Measurements from ENCODE around the gene PLA2G4E.

DNA sequence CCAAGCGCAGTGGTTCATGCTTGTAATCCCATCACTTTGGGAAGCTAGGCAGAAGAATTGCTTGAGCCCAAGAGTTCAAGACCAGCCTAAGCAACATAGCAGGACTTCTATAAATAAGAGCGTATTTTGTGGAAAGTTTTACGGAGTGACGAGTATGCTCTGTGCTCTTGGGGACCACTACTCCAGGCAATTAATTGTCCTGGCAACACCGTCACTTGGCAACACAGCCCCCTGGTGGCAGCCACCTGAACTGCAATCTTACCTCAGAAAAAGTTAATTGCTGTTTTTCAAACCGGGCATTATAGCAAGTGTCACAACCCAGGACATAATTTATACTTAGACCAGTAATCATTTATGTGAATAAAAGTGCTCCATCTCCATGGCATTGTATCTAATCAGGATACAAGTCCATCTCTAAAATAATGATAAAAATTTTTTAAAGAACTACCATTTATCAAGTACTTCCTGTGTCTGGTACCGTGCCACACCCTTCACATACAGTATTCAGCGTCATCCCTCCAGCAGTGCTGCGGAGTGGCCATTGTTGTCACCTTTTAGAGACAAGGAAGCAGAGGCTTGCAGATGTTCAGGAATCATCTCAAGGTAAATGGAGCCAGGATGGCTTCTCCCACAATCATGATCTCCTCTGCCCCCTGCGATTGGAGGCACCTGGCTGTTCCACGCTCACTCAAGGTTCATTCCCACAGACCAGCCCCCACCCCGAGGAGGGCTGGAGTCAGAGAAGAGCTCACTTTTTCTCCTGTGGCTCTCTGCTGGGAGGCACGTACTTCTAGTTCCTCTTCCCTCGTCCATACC lies 39.0 kb upstream of the PLA2G4E start:
- TF ChIP-seq POLR2A (IDR thresholded peaks at IDR 0.05) (no peak), EP300 (IDR thresholded peaks at IDR 0.05) (no peak)
- TF ChIP-seq, protein P1, sequence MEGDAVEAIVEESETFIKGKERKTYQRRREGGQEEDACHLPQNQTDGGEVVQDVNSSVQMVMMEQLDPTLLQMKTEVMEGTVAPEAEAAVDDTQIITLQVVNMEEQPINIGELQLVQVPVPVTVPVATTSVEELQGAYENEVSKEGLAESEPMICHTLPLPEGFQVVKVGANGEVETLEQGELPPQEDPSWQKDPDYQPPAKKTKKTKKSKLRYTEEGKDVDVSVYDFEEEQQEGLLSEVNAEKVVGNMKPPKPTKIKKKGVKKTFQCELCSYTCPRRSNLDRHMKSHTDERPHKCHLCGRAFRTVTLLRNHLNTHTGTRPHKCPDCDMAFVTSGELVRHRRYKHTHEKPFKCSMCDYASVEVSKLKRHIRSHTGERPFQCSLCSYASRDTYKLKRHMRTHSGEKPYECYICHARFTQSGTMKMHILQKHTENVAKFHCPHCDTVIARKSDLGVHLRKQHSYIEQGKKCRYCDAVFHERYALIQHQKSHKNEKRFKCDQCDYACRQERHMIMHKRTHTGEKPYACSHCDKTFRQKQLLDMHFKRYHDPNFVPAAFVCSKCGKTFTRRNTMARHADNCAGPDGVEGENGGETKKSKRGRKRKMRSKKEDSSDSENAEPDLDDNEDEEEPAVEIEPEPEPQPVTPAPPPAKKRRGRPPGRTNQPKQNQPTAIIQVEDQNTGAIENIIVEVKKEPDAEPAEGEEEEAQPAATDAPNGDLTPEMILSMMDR (IDR thresholded peaks at IDR 0.05): peak; percentile 68 to 88 (median 72)
